A673 (cell line): ENCODE data around the gene C2CD3. TPM values are rescaled to one million over a fixed set of nuclear protein-coding genes. Genes with fewer than 3 reads are reported as not detected.

Source experiments
- BruUV-seq: library from RNA; stranded (reverse); fragments of 400-500 nt; replicated peaks from 2 replicates; lab custom pipeline; 2021; lab: Mats Ljungman, UMichigan
- CTCF ChIA-PET: fragments of 300-600 bp; sonication (Branson Sonifier 250); formaldehyde crosslinking; loops from one replicate; lab custom pipeline; 2022; ENCODE audit warnings: antibody characterized with exemption; lab: Charles Lee
- POLR2A ChIA-PET: fragments of 300-600 bp; sonication (Branson Sonifier 250); formaldehyde crosslinking; loops from one replicate; lab custom pipeline; 2022; ENCODE audit warnings: antibody characterized with exemption; ENCODE audit not compliant: low non-redundant PET; lab: Charles Lee
- DNase-seq: peaks from one replicate; pipeline ENCODE4 v3.0.0-alpha.2; 2015; ENCODE audit warnings: low spot score
- H3K27ac ChIP-seq: fragments of 200-600 bp; sonication (generic); 2 replicates; pipeline ENCODE4 v1.5.1; 2016; ENCODE audit warnings: mixed run types, low read depth, mild to moderate bottlenecking, mixed read lengths, antibody characterized with exemption, low read length; ENCODE audit not compliant: poor library complexity, severe bottlenecking
- H3K27me3 ChIP-seq: fragments of 200-600 bp; sonication (generic); replicated peaks from 2 replicates; pipeline ENCODE4 v1.6.1; 2017; ENCODE audit warnings: mixed run types, low read depth, mild to moderate bottlenecking, mixed read lengths, antibody characterized with exemption, low read length; ENCODE audit not compliant: insufficient read depth, poor library complexity
- H3K36me3 ChIP-seq: fragments of 200-600 bp; sonication (generic); 2 replicates; pipeline ENCODE4 v1.6.1; 2016; ENCODE audit warnings: mixed run types, mild to moderate bottlenecking, mixed read lengths, antibody characterized with exemption, low read length; ENCODE audit not compliant: insufficient read depth, poor library complexity, severe bottlenecking
- H3K4me1 ChIP-seq: fragments of 200-600 bp; sonication (generic); 2 replicates; pipeline ENCODE4 v1.6.1; 2017; ENCODE audit warnings: mixed run types, mild to moderate bottlenecking, mixed read lengths, antibody characterized with exemption, low read length; ENCODE audit not compliant: insufficient read depth, poor library complexity, severe bottlenecking
- H3K4me3 ChIP-seq: fragments of 200-600 bp; sonication (generic); 2 replicates; pipeline ENCODE4 v1.5.1; 2016; ENCODE audit warnings: low read depth, mixed run types, mild to moderate bottlenecking, mixed read lengths, low read length; ENCODE audit not compliant: poor library complexity, severe bottlenecking
- H3K9me3 ChIP-seq: fragments of 200-600 bp; sonication (generic); 2 replicates; pipeline ENCODE4 v1.6.1; 2016; ENCODE audit warnings: mixed run types, low read depth, mild to moderate bottlenecking, mixed read lengths, antibody characterized with exemption, low read length; ENCODE audit not compliant: poor library complexity, severe bottlenecking
- CTCF ChIP-seq: fragments of 300-800, 200-600 bp; sonication (generic); conservative IDR thresholded peaks from 2 replicates; pipeline ENCODE4 v1.5.1; 2017; ENCODE audit warnings: low read depth, mild to moderate bottlenecking, antibody characterized with exemption, low read length, moderate library complexity, mixed read lengths
- EZH2 ChIP-seq: fragments of 200-600 bp; sonication (generic); IDR thresholded peaks from 2 replicates; pipeline ENCODE4 v1.6.1; 2017; ENCODE audit warnings: borderline replicate concordance, low read depth, mild to moderate bottlenecking, mixed read lengths, antibody characterized with exemption, low read length; ENCODE audit not compliant: poor library complexity, severe bottlenecking
- intact Hi-C: fragments of 100-400 bp; cut with micrococcal nuclease; formaldehyde crosslinking; loops from one replicate; pipeline ENCODE4 v1.10.0; 2022; ENCODE audit not compliant: unreplicated experiment
- total RNA-seq: library from RNA; stranded (reverse); gene quantifications from 2 replicates; pipeline ENCODE4 v1.2.3, GENCODE V29; 2021

C2CD3 gene
- total RNA-seq, 1 experiment from 2014 or later = 49.1 TPM

- no peak for DNase-seq
- H3K27me3 ChIP-seq = no peaks in the 10 kb centered on the region
- CTCF ChIA-PET = interaction anchor here (0.6 kb wide), 1 partner anchor 265 kb away, joined by 4 read pairs; no protein-coding TSS in a partner anchor
- intact Hi-C loops = loop anchor here (5.0 kb wide), 1 partner anchor 472 kb away; no protein-coding TSS in a partner anchor
- H3K27ac ChIP-seq = peak overlapping the region; percentile 15
- no TSS peak for BruUV-seq
- no peaks in the 10 kb centered on the region for H3K4me1 ChIP-seq
- peaks cover 61% of the 10 kb centered on the region for H3K36me3 ChIP-seq
- TF ChIP-seq EZH2 (no peak), CTCF (no peak)
- POLR2A ChIA-PET = interaction anchor here (0.5 kb wide), 1 partner anchor 191 kb away, joined by 3 read pairs; no protein-coding TSS in a partner anchor
- H3K9me3 ChIP-seq = no peaks in the 10 kb centered on the region
- no peak overlapping the region for H3K4me3 ChIP-seq
Observed at GRCh38 chr11:73974604-73975478, 196.0 kb downstream of the C2CD3 start.

GRCh38 chr11:73972620-73973449, 198.0 kb downstream of the C2CD3 start:
- intact Hi-C loops = loop anchor here (5.0 kb wide), 1 partner anchor 474 kb away; no protein-coding TSS in a partner anchor
- Histone ChIP-seq H3K4me3 (no peak overlapping the region), H3K27me3 (no peaks in the 10 kb centered on the region), H3K4me1 (no peaks in the 10 kb centered on the region), H3K9me3 (no peaks in the 10 kb centered on the region), H3K36me3 (peaks cover 41% of the 10 kb centered on the region), H3K27ac (no peak overlapping the region)
- no peak for TF ChIP-seq CTCF
- no peak for TF ChIP-seq EZH2
- DNase-seq = no peak
- ChIA-PET POLR2A (no interaction called here), CTCF (interaction anchor here (0.5 to 1.2 kb wide), 2 partner anchors 8 to 73 kb away, joined by 3 to 4 read pairs; no protein-coding TSS in a partner anchor)
- BruUV-seq = no TSS peak

GRCh38 chr11:73972187-73972586, 198.6 kb downstream of the C2CD3 start:
- Histone ChIP-seq H3K36me3 (peaks cover 34% of the 10 kb centered on the region), H3K27me3 (no peaks in the 10 kb centered on the region), H3K4me3 (no peak overlapping the region), H3K27ac (no peak overlapping the region), H3K9me3 (no peaks in the 10 kb centered on the region), H3K4me1 (no peaks in the 10 kb centered on the region)
- no peak for TF ChIP-seq EZH2
- TF ChIP-seq CTCF = no peak
- intact Hi-C loops = loop anchor here (5.0 kb wide), 1 partner anchor 475 kb away; no protein-coding TSS in a partner anchor
- DNase-seq = no peak
- no TSS peak for BruUV-seq
- CTCF ChIA-PET = interaction anchor here (0.5 to 1.2 kb wide), 2 partner anchors 8 to 73 kb away, joined by 3 to 4 read pairs; no protein-coding TSS in a partner anchor
- POLR2A ChIA-PET = interaction anchor here (0.7 kb wide), 1 partner anchor 525 kb away, joined by 3 read pairs; no protein-coding TSS in a partner anchor
